CD4-positive, alpha-beta memory T cell (primary cell): Measurements from ENCODE around the gene TNFSF13. TPM values are rescaled to one million over a fixed set of nuclear protein-coding genes. Genes with fewer than 3 reads are reported as not detected.

ENCODE experiments used
- CTCF ChIA-PET: fragments of 350-600 bp; sonication (Branson Sonifier 250); formaldehyde crosslinking; loops from one replicate; lab custom pipeline; 2021; ENCODE audit warnings: inconsistent platforms; ENCODE audit not compliant: partially characterized antibody; lab: Charles Lee
- POLR2A ChIA-PET: fragments of 350-600 bp; sonication (Branson Sonifier 250); formaldehyde crosslinking; loops from one replicate; lab custom pipeline; 2021; ENCODE audit not compliant: partially characterized antibody; lab: Charles Lee
- DNase-seq, 5 donors: peaks; one replicate each; pipeline versions ENCODE4 v3.0.0 to v3.0.0-alpha.2; 2020 to 2022; ENCODE audit warnings: mixed read lengths in 1 of 5
- H3K27ac ChIP-seq: one replicate; pipeline ENCODE4 v1.7.0; 2013; ENCODE audit warnings: low read depth, low read length
- H3K27me3 ChIP-seq: 2 replicates; pipeline ENCODE4 v1.7.0; 2013; ENCODE audit warnings: mild to moderate bottlenecking, low read length, moderate library complexity; ENCODE audit not compliant: insufficient read depth
- H3K36me3 ChIP-seq: 2 replicates; pipeline ENCODE4 v1.7.0; 2013; ENCODE audit warnings: mild to moderate bottlenecking, low read length, moderate library complexity; ENCODE audit not compliant: insufficient read depth
- H3K4me1 ChIP-seq: 2 replicates; pipeline ENCODE4 v1.7.0; 2013; ENCODE audit warnings: mild to moderate bottlenecking, low read length, moderate library complexity; ENCODE audit not compliant: insufficient read depth
- H3K4me3 ChIP-seq, 2 donors: one replicate each; pipeline ENCODE4 v1.7.0; 2013; ENCODE audit warnings: low read length in 2 of 2, mild to moderate bottlenecking in 1 of 2
- H3K9me3 ChIP-seq, 2 donors: one replicate each; pipeline ENCODE4 v1.7.0; 2013; ENCODE audit warnings: low read length in 2 of 2, control low read depth in 1 of 2; ENCODE audit not compliant: control insufficient read depth in 1 of 2
- H3K27ac Mint-ChIP-seq, 7 donors: one replicate each; pipeline ENCODE4 v1.8.0; 2020 to 2021; ENCODE audit warnings: mixed read lengths in 7 of 7, mild to moderate bottlenecking in 6 of 7, inconsistent platforms in 3 of 7, moderate library complexity in 3 of 7
- H3K27me3 Mint-ChIP-seq, 2 donors: one replicate each; pipeline ENCODE4 v1.8.0; 2020 to 2021; ENCODE audit warnings: mixed read lengths in 2 of 2
- H3K36me3 Mint-ChIP-seq, 2 donors: one replicate each; pipeline ENCODE4 v1.8.0; 2020 to 2021; ENCODE audit warnings: mixed read lengths in 2 of 2, inconsistent platforms in 1 of 2, mild to moderate bottlenecking in 1 of 2
- H3K4me1 Mint-ChIP-seq, 4 donors: one replicate each; pipeline ENCODE4 v1.8.0; 2020 to 2021; ENCODE audit warnings: mixed read lengths in 4 of 4, mild to moderate bottlenecking in 1 of 4
- H3K4me3 Mint-ChIP-seq, 8 donors: one replicate each; pipeline ENCODE4 v1.8.0; 2020 to 2021; ENCODE audit warnings: mixed read lengths in 8 of 8, mild to moderate bottlenecking in 7 of 8, moderate library complexity in 6 of 8, inconsistent platforms in 3 of 8
- H3K9me3 Mint-ChIP-seq, 8 donors: one replicate each; pipeline ENCODE4 v1.8.0; 2020 to 2021; ENCODE audit warnings: mixed read lengths in 8 of 8, mild to moderate bottlenecking in 5 of 8, inconsistent platforms in 3 of 8, moderate library complexity in 1 of 8
- intact Hi-C: fragments of 100-400 bp; cut with micrococcal nuclease; formaldehyde crosslinking; loops from one replicate; pipeline ENCODE4 v1.15.1; 2023
- polyA plus RNA-seq, 2 donors: library from polyadenylated mRNA; unstranded; fragments of 300-500 nt; fragmentation: Illumina TruSeq; gene quantifications; one replicate each; pipeline ENCODE4 v1.2.3, GENCODE V29; 2021
- total RNA-seq, 2 experiments: library from RNA; stranded (reverse); gene quantifications; one replicate each; pipeline ENCODE4 v1.2.3, GENCODE V29; 2021

Gene TNFSF13, protein sequence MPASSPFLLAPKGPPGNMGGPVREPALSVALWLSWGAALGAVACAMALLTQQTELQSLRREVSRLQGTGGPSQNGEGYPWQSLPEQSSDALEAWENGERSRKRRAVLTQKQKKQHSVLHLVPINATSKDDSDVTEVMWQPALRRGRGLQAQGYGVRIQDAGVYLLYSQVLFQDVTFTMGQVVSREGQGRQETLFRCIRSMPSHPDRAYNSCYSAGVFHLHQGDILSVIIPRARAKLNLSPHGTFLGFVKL
- total RNA-seq (1 to 10 TPM; 2.9 to 3.8 TPM), polyA plus RNA-seq (under 1 TPM in 1 of 2 donors, not detected in 1; 0.68 TPM)

- H3K4me3 ChIP-seq, result no peak within 1 kb of the TSS
- peaks cover 42% of the 10 kb centered on the region for H3K4me1 ChIP-seq
- H3K27ac Mint-ChIP-seq, result peak within 1 kb of the TSS in 5 of 7 donors; percentile 10 to 59 (median 29)
- no peaks in the 10 kb centered on the region for H3K9me3 ChIP-seq
- no peak within 1 kb of the TSS for H3K27ac ChIP-seq
- intact Hi-C loops, result no loop called here
- H3K36me3 ChIP-seq, result peaks cover 7% of the 10 kb centered on the region
- ChIA-PET CTCF (interaction anchor here (2.6 to 4.9 kb wide), 3 partner anchors 44 to 203 kb away, joined by 8 to 173 read pairs (median 51); partner anchors contain the start of genes TMEM102 and TMEM95), POLR2A (interaction anchor here (1.4 to 7.8 kb wide), 3 partner anchors 10 to 128 kb away, joined by 4 to 56 read pairs (median 7); partner anchors contain the start of genes TNFSF12 and TP53)
- H3K9me3 Mint-ChIP-seq, result no peaks in the 10 kb centered on the region
- H3K36me3 Mint-ChIP-seq, result peaks cover 20 to 25% of the 10 kb centered on the region in 2 donors
- no peaks in the 10 kb centered on the region for H3K27me3 Mint-ChIP-seq
- H3K4me3 Mint-ChIP-seq, result peak within 1 kb of the TSS in 1 of 8 donors; percentile 39
- H3K4me1 Mint-ChIP-seq, result peaks cover 32 to 45% (median 35%) of the 10 kb centered on the region in 4 donors
- no peak for DNase-seq
- H3K27me3 ChIP-seq, result no peaks in the 10 kb centered on the region
These were observed at the start of gene TNFSF13 for GRCh38 chr17:7558544-7559319. Gene TNFSF13, plus strand, starts transcription at chr17:7558750. Its CDS starts 290 bp downstream, at chr17:7559040.

- H3K4me3 ChIP-seq, result no peak overlapping the region
- Mint-ChIP-seq H3K4me1 (peaks cover 0 to 1% (median 0%) of the 10 kb centered on the region in 4 donors), H3K27me3 (no peaks in the 10 kb centered on the region), H3K27ac (peak overlapping the region in 2 of 7 donors; percentile 35 to 75), H3K36me3 (peaks cover 54 to 89% of the 10 kb centered on the region in 2 donors), H3K9me3 (no peaks in the 10 kb centered on the region), H3K4me3 (no peak overlapping the region)
- no peaks in the 10 kb centered on the region for H3K27me3 ChIP-seq
- CTCF ChIA-PET, result interaction anchor here (1.3 kb wide), 1 partner anchor 52 kb away, joined by 5 read pairs; the partner anchor contains the start of gene SENP3
- POLR2A ChIA-PET, result interaction anchor here (0.5 to 1.5 kb wide), 2 partner anchors 22 to 56 kb away, joined by 3 to 4 read pairs; no protein-coding TSS in a partner anchor
- no peak overlapping the region for H3K27ac ChIP-seq
- no peaks in the 10 kb centered on the region for H3K4me1 ChIP-seq
- peaks cover 69% of the 10 kb centered on the region for H3K36me3 ChIP-seq
- no peak for DNase-seq
- H3K9me3 ChIP-seq, result no peaks in the 10 kb centered on the region
- intact Hi-C loops, result no loop called here
These were observed 49.7 kb upstream of the TNFSF13 start for GRCh38 chr17:7508846-7509245.

DNA sequence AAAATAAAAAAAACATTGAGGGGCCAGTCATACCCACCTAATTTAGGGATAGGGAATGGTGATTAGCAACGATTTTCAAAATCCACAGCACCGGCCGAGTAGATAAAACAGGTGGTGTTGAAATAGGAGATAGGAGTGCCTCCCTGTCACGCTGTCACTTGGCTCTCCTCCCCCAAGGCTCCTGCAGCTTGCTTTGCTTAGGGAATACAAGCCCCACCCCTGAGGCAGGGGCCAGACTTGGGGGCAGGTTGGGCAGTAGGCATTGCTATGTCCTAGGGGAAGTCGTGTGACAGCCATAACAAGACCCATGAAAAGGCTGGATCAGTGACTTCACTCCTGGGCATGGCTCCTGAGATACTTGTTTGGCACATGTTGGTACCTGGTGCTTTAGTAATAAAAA lies 48.6 kb upstream of the TNFSF13 start:
- ChIA-PET CTCF (no interaction called here), POLR2A (no interaction called here)
- Histone ChIP-seq H3K27me3 (no peaks in the 10 kb centered on the region), H3K4me3 (no peak overlapping the region), H3K4me1 (no peaks in the 10 kb centered on the region), H3K27ac (no peak overlapping the region), H3K9me3 (no peaks in the 10 kb centered on the region), H3K36me3 (peaks cover 64% of the 10 kb centered on the region)
- Mint-ChIP-seq H3K9me3 (no peaks in the 10 kb centered on the region), H3K36me3 (peaks cover 51 to 90% of the 10 kb centered on the region in 2 donors), H3K4me1 (peaks cover 0 to 2% (median under 1%) of the 10 kb centered on the region in 4 donors), H3K27me3 (no peaks in the 10 kb centered on the region), H3K27ac (peak overlapping the region in 1 of 7 donors; percentile 75), H3K4me3 (no peak overlapping the region)
- no peak for DNase-seq
- intact Hi-C loops, result no loop called here

GRCh38 chr17:7511108-7511507 lies 47.4 kb upstream of the TNFSF13 start:
- no peaks in the 10 kb centered on the region for H3K4me1 ChIP-seq
- Mint-ChIP-seq H3K4me1 (peaks cover 0 to 2% (median under 1%) of the 10 kb centered on the region in 4 donors), H3K27ac (peak overlapping the region in 2 of 7 donors; percentile 30 to 43), H3K27me3 (no peaks in the 10 kb centered on the region), H3K36me3 (peaks cover 48 to 81% of the 10 kb centered on the region in 2 donors), H3K4me3 (no peak overlapping the region), H3K9me3 (no peaks in the 10 kb centered on the region)
- no peaks in the 10 kb centered on the region for H3K9me3 ChIP-seq
- DNase-seq, result no peak
- H3K36me3 ChIP-seq, result peaks cover 58% of the 10 kb centered on the region
- intact Hi-C loops, result no loop called here
- ChIA-PET POLR2A (interaction anchor here (1.0 kb wide), 1 partner anchor 74 kb away, joined by 3 read pairs; no protein-coding TSS in a partner anchor), CTCF (interaction anchor here (0.8 to 6.9 kb wide), 2 partner anchors 49 to 177 kb away, joined by 3 to 173 read pairs; partner anchors contain the start of genes SENP3, TNFSF13 and TP53)
- H3K27ac ChIP-seq, result no peak overlapping the region
- no peaks in the 10 kb centered on the region for H3K27me3 ChIP-seq
- no peak overlapping the region for H3K4me3 ChIP-seq

DNA sequence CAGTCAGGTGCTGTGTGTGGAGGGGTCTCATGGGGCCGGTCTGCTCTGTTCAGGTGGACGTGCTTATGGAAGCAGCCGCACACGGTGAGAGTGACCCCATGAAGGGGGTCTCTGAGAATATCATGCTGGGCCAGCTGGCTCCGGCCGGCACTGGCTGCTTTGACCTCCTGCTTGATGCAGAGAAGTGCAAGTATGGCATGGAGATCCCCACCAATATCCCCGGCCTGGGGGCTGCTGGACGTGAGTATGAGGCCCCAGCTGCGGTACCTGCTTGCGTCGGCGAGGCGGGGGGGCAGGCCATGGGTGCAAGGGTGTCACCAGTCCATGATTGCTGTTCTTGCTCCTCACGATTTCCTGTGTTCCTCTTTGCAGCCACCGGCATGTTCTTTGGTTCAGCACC lies 46.4 kb upstream of the TNFSF13 start:
- no peaks in the 10 kb centered on the region for H3K27me3 ChIP-seq
- H3K27ac Mint-ChIP-seq, result peak overlapping the region in 1 of 7 donors; percentile 43
- no peak for DNase-seq
- H3K4me1 ChIP-seq, result no peaks in the 10 kb centered on the region
- POLR2A ChIA-PET, result interaction anchor here (1.0 to 1.6 kb wide), 2 partner anchors 57 to 75 kb away, joined by 3 read pairs; no protein-coding TSS in a partner anchor
- H3K36me3 ChIP-seq, result peaks cover 54% of the 10 kb centered on the region
- H3K4me3 ChIP-seq, result no peak overlapping the region
- H3K4me1 Mint-ChIP-seq, result peaks cover 0 to 2% (median under 1%) of the 10 kb centered on the region in 4 donors
- CTCF ChIA-PET, result interaction anchor here (1.4 to 6.9 kb wide), 4 partner anchors 15 to 48 kb away, joined by 5 to 173 read pairs (median 27); partner anchors contain the start of genes SENP3, TNFSF12 and TNFSF13
- H3K4me3 Mint-ChIP-seq, result no peak overlapping the region
- H3K27ac ChIP-seq, result no peak overlapping the region
- intact Hi-C loops, result no loop called here
- H3K27me3 Mint-ChIP-seq, result no peaks in the 10 kb centered on the region
- no peaks in the 10 kb centered on the region for H3K9me3 ChIP-seq
- no peaks in the 10 kb centered on the region for H3K9me3 Mint-ChIP-seq
- peaks cover 48 to 73% of the 10 kb centered on the region in 2 donors for H3K36me3 Mint-ChIP-seq

DNA sequence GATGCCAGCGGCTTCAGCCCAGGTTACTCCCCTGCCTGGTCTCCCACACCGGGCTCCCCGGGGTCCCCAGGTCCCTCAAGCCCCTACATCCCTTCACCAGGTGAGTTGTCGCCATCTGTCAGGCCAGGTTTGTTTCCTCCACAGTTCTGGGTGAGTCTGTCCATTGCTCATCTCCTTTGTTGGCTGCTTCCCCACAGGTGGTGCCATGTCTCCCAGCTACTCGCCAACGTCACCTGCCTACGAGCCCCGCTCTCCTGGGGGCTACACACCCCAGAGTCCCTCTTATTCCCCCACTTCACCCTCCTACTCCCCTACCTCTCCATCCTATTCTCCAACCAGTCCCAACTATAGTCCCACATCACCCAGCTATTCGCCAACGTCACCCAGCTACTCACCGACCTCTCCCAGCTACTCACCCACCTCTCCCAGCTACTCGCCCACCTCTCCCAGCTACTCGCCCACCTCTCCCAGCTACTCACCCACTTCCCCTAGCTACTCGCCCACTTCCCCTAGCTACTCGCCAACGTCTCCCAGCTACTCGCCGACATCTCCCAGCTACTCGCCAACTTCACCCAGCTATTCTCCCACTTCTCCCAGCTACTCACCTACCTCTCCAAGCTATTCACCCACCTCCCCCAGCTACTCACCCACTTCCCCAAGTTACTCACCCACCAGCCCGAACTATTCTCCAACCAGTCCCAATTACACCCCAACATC lies 45.6 kb upstream of the TNFSF13 start:
- peaks cover 54% of the 10 kb centered on the region for H3K36me3 ChIP-seq
- H3K27me3 ChIP-seq, result no peaks in the 10 kb centered on the region
- no peak overlapping the region for H3K27ac ChIP-seq
- H3K4me3 Mint-ChIP-seq, result no peak overlapping the region
- POLR2A ChIA-PET, result interaction anchor here (0.7 to 4.8 kb wide), 10 partner anchors 10 to 173 kb away, joined by 3 to 40 read pairs (median 4); partner anchors contain the start of genes POLR2A, SENP3 and ZBTB4
- H3K36me3 Mint-ChIP-seq, result peaks cover 46 to 67% of the 10 kb centered on the region in 2 donors
- DNase-seq, result no peak
- H3K4me1 ChIP-seq, result no peaks in the 10 kb centered on the region
- peaks cover 0 to 2% (median under 1%) of the 10 kb centered on the region in 4 donors for H3K4me1 Mint-ChIP-seq
- peak overlapping the region in 3 of 7 donors; percentile 43 to 59 (median 52) for H3K27ac Mint-ChIP-seq
- H3K4me3 ChIP-seq, result no peak overlapping the region
- H3K27me3 Mint-ChIP-seq, result no peaks in the 10 kb centered on the region
- CTCF ChIA-PET, result interaction anchor here (0.6 to 6.9 kb wide), 21 partner anchors 9 to 233 kb away, joined by 3 to 173 read pairs (median 6); partner anchors contain the start of genes SENP3, SOX15, TMEM102 and TNFSF12
- H3K9me3 ChIP-seq, result no peaks in the 10 kb centered on the region
- intact Hi-C loops, result no loop called here
- no peaks in the 10 kb centered on the region for H3K9me3 Mint-ChIP-seq
